Thoracic aorta (tissue), 2 donors: Measurements from ENCODE around the gene HMOX2. TPM values are rescaled to one million over a fixed set of nuclear protein-coding genes. Genes with fewer than 3 reads are reported as not detected.
A peak's percentile ranks its signal among the peaks of the same experiment; 100 is the strongest.

Experiments
- ATAC-seq: fragments of 150-250 bp; one replicate; pipeline ENCODE4 v1.8.0; 2017; ENCODE audit warnings: low read depth; ENCODE audit not compliant: insufficient number of reproducible peaks, low FRiP score
- DNase-seq: peaks from one replicate; pipeline ENCODE4 v3.0.0-alpha.2; 2020; ENCODE audit warnings: low spot score
- H3K27ac ChIP-seq, 2 donors: fragments of 200-600 bp; sonication (generic); 1 replicate in 1 of 2; 2 replicates in 1 of 2; pipeline ENCODE4 v1.5.1; 2016; ENCODE audit warnings: mild to moderate bottlenecking in 2 of 2, moderate library complexity in 2 of 2
- H3K27me3 ChIP-seq: fragments of 200-600 bp; sonication (generic); replicated peaks from 2 replicates; pipeline ENCODE4 v1.6.0; 2016; ENCODE audit warnings: mild to moderate bottlenecking; ENCODE audit not compliant: insufficient read depth
- H3K36me3 ChIP-seq: fragments of 200-600 bp; sonication (generic); one replicate; pipeline ENCODE4 v1.5.1; 2016
- H3K4me1 ChIP-seq, 2 donors: fragments of 200-600 bp; sonication (generic); 1 replicate in 1 of 2; 2 replicates in 1 of 2; pipeline versions ENCODE4 v1.5.1 to v1.6.0; 2016; ENCODE audit warnings: low read depth in 2 of 2, mild to moderate bottlenecking in 1 of 2; ENCODE audit not compliant: control insufficient read depth in 1 of 2
- H3K4me3 ChIP-seq: fragments of 200-600 bp; sonication (generic); 2 replicates; pipeline ENCODE4 v1.5.1; 2016; ENCODE audit warnings: mild to moderate bottlenecking
- H3K9me3 ChIP-seq: fragments of 200-600 bp; sonication (generic); 2 replicates; pipeline ENCODE4 v1.5.1; 2016
- total RNA-seq, 2 donors: library from RNA; depleted of rRNA; stranded (reverse); fragments of >200 nt; gene quantifications; one replicate each; pipeline versions ENCODE4 v1.1.0 to v1.2.3, GENCODE V29; 2016
- TF ChIP-seq, protein P1 (sequence below): fragments of 200-600 bp; sonication (generic); IDR thresholded peaks from one replicate; pipeline ENCODE4 v1.5.1; 2019; ENCODE audit warnings: antibody characterized with exemption

Gene HMOX2
- total RNA-seq, 2 donors from 2014 or later, result 35.3 to 43.5 TPM

DNA sequence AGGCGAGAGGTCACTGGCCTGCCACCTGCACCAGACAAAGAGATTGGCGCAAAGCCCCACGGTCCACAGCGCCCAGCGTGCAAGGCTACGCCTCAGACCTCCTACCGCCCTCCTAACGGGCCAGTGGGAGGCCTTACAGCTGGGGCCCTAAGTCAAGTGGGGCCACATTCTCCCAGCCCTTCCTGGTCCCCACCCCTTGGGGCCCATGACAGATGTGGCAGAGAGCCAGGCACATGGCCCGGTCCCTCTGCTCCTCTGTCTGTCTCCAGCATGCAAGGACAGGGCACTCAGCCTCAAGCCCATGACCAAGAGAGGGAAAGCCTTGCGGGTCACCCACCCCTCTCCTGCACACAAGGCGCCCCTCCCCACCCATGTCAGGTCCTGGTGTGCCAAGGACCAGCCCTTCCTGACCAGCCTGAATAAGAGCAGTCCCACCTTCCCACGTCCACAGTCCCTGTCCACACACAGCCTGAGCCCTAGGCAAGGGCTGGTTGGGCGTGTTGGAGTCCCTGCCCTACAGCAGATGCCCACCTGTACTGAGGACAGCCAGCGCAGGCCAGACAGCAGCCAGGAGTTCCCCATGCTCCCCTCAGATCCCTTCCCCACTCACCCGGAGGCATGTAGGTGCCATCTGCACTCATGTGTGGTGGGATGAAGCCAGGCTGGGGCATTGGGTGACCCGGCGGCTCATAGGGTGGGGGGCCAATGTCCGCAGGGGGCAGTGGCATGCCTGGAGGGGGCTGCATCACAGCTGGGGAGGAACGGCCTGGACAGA is 37.1 kb downstream of the HMOX2 start:
- peaks cover 36% of the 10 kb centered on the region for H3K36me3 ChIP-seq
- DNase-seq (no peak), ATAC-seq (no peak)
- H3K4me3 ChIP-seq, result no peak overlapping the region
- H3K27ac ChIP-seq, result no peak overlapping the region
- TF ChIP-seq, protein P1, sequence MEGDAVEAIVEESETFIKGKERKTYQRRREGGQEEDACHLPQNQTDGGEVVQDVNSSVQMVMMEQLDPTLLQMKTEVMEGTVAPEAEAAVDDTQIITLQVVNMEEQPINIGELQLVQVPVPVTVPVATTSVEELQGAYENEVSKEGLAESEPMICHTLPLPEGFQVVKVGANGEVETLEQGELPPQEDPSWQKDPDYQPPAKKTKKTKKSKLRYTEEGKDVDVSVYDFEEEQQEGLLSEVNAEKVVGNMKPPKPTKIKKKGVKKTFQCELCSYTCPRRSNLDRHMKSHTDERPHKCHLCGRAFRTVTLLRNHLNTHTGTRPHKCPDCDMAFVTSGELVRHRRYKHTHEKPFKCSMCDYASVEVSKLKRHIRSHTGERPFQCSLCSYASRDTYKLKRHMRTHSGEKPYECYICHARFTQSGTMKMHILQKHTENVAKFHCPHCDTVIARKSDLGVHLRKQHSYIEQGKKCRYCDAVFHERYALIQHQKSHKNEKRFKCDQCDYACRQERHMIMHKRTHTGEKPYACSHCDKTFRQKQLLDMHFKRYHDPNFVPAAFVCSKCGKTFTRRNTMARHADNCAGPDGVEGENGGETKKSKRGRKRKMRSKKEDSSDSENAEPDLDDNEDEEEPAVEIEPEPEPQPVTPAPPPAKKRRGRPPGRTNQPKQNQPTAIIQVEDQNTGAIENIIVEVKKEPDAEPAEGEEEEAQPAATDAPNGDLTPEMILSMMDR, result no peak
- no peaks in the 10 kb centered on the region for H3K9me3 ChIP-seq
- H3K27me3 ChIP-seq, result no peaks in the 10 kb centered on the region
- peaks cover 22 to 33% of the 10 kb centered on the region in 2 donors for H3K4me1 ChIP-seq

DNA sequence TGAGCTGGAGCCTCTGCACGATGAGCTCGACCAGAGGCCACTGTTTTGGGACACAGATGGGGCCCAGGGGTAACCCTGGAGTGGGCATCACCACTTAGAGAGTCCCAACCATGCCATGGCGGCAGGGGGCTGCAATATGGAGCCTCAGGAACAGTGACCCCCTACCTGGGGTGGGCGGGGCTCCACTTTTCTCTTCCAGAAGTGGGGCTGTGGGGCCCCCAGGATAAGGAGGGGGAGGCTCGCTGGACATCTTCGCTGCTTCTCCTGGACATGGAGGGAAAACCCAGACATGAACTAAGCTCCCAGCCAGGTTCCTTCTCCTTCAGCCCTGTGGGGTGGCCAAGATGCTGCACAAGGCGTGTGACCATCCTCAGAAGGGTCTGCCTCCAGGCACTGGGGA is 37.7 kb downstream of the HMOX2 start:
- DNase-seq, result no peak
- Histone ChIP-seq H3K27ac (peak overlapping the region in 1 of 2 donors; percentile 66), H3K27me3 (no peaks in the 10 kb centered on the region), H3K9me3 (no peaks in the 10 kb centered on the region), H3K4me3 (no peak overlapping the region), H3K36me3 (peaks cover 30% of the 10 kb centered on the region), H3K4me1 (peaks cover 22 to 33% of the 10 kb centered on the region in 2 donors)
- TF ChIP-seq, protein P1, result no peak
- no peak for ATAC-seq

DNA sequence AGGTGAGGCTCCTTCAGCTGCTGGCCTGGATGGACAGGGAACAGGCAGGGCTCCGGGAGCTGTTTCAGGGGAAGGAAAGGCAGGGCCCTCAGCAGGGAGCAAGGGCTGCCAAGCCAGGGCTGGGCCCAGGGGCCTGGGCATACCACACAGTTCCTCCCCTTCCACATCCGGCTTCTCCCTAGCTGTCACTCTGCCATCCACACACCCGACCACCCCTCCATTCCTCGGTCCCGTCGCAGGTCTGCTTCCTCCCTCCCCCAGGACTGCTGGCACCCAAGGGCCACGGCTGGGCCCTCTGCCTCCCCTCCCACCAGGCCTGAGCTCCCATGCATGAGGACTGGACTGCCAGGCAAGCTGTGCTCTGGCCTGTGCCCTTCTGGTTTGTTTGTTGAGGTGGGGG is 38.4 kb downstream of the HMOX2 start:
- no peak overlapping the region for H3K4me3 ChIP-seq
- no peak for DNase-seq
- H3K36me3 ChIP-seq, result peaks cover 25% of the 10 kb centered on the region
- H3K27ac ChIP-seq, result peak overlapping the region; percentile 40 to 66
- ATAC-seq, result no peak
- H3K9me3 ChIP-seq, result no peaks in the 10 kb centered on the region
- H3K4me1 ChIP-seq, result peaks cover 22 to 33% of the 10 kb centered on the region in 2 donors
- no peaks in the 10 kb centered on the region for H3K27me3 ChIP-seq
- TF ChIP-seq, protein P1, result no peak

DNA sequence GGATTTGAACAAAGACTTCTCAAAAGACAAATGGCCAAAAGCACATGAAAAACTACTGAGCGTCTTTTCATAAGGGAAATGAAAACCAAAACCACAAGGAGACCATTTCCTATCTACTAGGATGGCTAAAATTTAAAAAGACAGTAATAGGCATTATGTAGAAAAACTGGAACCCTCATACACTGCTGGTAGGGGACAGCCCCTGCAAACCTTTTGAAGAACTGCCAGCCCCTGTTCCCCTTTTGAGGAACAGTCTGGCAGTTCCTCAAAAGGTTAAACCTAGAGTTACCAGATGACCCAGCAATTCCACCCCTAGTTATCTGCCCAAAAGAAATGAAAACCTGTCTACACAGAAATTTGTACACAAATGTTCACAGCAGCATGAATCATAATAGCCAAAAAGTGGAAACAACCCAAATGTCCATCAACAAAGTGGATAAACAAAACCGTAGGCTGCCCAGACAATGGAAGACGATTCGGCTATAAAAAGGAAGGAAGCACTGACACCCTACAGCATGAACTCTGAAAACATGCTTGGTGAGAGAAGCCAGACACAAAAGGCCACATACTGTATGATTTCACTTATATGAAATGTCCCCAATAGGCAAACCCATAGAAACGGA is 39.5 kb downstream of the HMOX2 start:
- H3K9me3 ChIP-seq, result no peaks in the 10 kb centered on the region
- TF ChIP-seq, protein P1, result no peak
- peak overlapping the region in 1 of 2 donors; percentile 66 for H3K27ac ChIP-seq
- no peak for ATAC-seq
- peaks cover 19% of the 10 kb centered on the region for H3K36me3 ChIP-seq
- H3K4me1 ChIP-seq, result peaks cover 22 to 33% of the 10 kb centered on the region in 2 donors
- DNase-seq, result no peak
- H3K27me3 ChIP-seq, result no peaks in the 10 kb centered on the region
- H3K4me3 ChIP-seq, result peak overlapping the region; percentile 5

DNA sequence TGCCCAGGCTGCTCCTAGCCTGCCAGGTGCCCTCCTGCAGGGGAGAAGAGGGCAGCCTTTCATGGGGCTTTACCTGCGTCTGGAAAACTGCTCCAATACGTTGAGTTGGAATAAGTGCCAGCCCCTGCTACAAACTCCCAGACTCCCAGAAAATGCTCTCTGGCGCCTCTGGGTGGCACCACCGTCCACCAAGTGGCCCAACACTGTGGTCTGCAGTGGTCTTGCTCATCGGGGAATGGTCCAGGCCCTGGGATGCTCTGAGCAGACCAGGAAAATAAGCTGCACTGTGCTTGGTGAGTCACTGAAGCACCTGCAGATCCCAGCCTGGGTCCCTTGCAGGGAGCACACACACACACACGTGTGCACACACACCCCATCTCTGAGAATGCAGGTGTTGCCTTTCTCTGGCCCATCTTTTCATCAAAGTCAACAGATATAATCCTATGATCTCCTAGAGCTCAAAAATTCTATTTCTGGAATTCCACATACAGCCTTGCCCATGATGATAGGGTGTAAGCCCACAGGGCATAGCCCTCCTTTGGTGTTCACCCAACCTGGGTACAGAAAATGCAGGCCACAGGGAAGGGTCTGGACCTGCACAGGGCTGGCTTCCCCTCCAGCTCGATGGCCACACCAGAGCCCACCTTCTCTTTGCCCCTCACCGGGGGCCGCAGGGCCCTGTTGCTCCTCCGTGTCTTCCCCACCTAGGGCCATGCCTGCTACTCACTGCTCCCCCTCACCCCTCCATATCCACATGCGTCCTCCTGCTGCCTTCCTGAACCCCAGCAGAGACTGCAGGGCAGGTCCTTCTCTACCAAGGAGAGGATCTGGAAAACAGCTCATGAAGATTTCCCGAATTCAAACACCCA is 41.8 kb downstream of the HMOX2 start:
- H3K36me3 ChIP-seq, result peaks cover 3% of the 10 kb centered on the region
- DNase-seq, result no peak
- H3K27me3 ChIP-seq, result no peaks in the 10 kb centered on the region
- TF ChIP-seq, protein P1, result peak; percentile 46
- no peaks in the 10 kb centered on the region for H3K9me3 ChIP-seq
- ATAC-seq, result no peak
- peaks cover 27 to 40% of the 10 kb centered on the region in 2 donors for H3K4me1 ChIP-seq
- no peak overlapping the region for H3K27ac ChIP-seq
- no peak overlapping the region for H3K4me3 ChIP-seq
